ENCODE data around the gene KLK11.

GRCh38 chr19:51063664-51064063, 37.2 kb upstream of the KLK11 start:
- TF ChIP-seq CTCF (IDR thresholded peaks at IDR 0.05 in 8 of 11, conservative IDR thresholded peaks at IDR 0.05 in 3 of 11) = no peak
- TF ChIP-seq POLR2A (IDR thresholded peaks at IDR 0.05) = no peak
- no peak for TF ChIP-seq POLR2AphosphoS5 (IDR thresholded peaks at IDR 0.05)
